HG03159 (cell line): ENCODE data around the gene EIF3F.

Experiments
- ATAC-seq: cut with Tn5 transposase; IDR thresholded peaks from one replicate; pipeline ENCODE4 v1.9.1; 2021; ENCODE audit warnings: mild to moderate bottlenecking, moderate library complexity; ENCODE audit not compliant: unreplicated experiment

The EIF3F gene

GRCh38 chr11:7986768-7987559 is at the start of gene EIF3F:
Gene EIF3F (plus strand): TSS chr11:7987337. CDS start chr11:7987353, 16 bp downstream.
- peak; percentile 93 for ATAC-seq

DNA sequence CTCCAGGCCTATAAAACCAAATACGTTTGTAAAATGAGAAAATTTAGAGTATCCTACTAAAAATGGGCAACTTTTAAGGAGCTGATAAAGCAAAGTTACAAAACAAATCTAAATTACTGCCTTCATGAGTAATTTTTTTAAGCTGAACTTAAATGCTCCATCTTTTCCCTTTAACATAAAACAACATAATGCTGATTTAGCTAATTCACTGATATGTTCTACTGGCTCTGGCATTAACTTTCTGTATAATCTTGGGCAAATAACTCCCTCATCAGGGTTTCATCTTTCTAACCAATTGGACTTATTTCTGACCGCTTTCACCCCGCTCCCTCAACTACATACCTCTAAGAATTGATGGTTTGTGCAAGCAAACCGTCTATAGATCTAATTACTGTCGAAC is 46.0 kb upstream of the EIF3F start:
- no peak for ATAC-seq

DNA sequence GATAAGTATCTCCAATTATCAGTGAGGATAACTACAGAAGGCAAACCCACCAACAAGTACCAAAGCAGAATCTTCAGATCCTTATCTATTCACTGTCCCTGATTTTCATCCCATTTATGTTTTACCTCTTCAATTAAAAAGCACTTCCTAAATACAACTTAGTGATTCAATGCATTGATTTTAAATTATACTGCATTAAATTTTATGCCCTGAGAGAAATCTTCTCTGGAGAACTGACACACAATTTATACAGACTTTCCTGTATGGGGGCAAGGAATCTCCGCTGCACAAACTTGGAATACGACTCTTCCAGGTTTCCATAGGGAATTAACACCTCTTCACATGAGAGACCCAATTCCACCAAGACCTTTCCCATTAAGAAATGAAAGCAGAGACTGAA is 45.5 kb upstream of the EIF3F start, which contains the start of gene OR10A3:
Gene OR10A3 (minus strand): TSS at position 101 of the 400 bp plus-strand sequence. CDS start 2,188 bp downstream, outside the sequence.
- ATAC-seq, result no peak

GRCh38 chr11:7944123-7944522 is 43.0 kb upstream of the EIF3F start:
- ATAC-seq, result no peak

DNA sequence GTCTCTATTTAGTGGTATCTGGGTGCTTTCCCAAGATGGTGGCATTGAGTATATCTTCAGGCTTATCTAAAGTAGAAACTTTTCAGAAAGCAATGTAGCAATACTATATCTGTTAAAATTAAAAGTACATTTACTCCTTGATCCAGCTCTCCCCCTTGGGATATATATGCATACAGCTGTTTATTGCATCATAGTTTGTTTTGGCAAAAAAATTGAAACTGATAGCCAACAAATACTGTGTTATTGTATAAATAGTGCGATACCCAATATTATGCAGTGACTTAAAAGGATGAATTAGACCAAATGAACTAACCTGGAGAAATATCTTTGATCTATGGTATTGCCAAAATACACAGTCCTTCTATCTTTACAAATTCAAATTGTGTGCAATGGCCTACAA is 37.2 kb upstream of the EIF3F start:
- no peak for ATAC-seq

GRCh38 chr11:7955191-7955590 is 31.9 kb upstream of the EIF3F start:
- ATAC-seq, result no peak

- no peak for ATAC-seq
Observed at GRCh38 chr11:7964261-7964660, 22.9 kb upstream of the EIF3F start.

DNA sequence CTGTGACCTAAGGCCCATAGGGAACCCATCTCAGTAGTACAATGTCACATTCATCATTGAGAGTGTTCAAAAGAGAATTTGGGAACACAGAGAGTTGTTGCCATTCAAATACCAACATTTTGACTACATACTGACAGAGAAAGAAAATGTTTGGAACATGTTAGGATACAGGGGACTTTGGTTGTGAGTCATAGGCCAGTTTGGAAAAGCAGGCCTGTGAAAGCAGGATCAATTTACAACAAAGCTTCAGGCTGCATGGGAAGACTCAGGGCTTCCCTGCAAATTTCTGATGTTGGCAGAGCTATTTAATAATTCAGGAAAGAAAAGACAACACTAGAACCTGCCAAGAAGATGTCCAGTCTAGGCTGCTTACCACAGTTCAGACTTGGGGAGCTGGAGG is 22.3 kb upstream of the EIF3F start:
- ATAC-seq, result no peak

- ATAC-seq, result no peak
Observed at GRCh38 chr11:7965386-7965785, 21.8 kb upstream of the EIF3F start, which contains the start of gene NLRP10. Gene NLRP10 (minus strand): TSS chr11:7965447. CDS start chr11:7963495, 1,952 bp downstream.

DNA sequence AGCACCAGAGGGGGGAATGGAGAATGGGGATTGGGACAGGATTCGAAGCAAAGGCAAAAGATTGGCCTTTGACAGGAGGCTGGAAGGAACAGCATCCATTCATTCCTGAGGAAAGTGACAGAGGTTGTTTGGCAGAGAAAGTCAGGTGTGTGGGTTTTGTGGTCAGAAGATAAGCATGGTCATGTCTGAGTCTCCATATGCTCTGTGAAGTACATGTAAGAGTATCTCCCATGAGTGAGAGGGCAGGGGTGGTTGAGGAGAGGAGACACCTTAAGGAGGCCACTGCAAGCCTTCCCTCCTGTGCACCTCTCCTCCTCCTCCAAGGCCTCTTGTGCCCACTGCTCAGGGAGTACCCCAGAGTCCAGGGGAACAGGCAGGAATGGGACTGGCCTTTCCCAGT is 20.0 kb upstream of the EIF3F start:
- no peak for ATAC-seq

- ATAC-seq, result no peak
Observed at GRCh38 chr11:7967826-7968225, 19.3 kb upstream of the EIF3F start.

GRCh38 chr11:7968686-7969085 is 18.5 kb upstream of the EIF3F start:
- ATAC-seq, result no peak

GRCh38 chr11:7969756-7970646 is 17.1 kb upstream of the EIF3F start:
- ATAC-seq, result no peak

DNA sequence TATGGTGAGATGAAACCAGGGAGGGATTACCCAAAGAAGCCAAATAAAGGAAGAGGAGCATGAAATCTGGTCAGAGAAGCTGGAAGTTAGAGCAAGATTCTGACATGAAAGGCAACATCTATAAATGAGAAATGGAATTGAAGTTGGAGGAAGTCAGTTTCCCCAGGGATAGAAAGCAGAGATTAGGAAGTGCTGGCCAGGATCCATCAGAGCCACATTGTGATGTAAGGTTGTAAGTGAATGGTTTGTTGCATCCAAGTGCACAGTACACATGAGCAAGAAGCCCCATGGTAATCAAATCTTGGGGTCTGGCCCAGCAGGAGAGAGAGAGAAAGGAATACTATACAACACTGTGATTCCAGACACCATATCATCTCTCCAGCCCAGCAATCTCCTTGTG is 15.3 kb upstream of the EIF3F start:
- no peak for ATAC-seq

DNA sequence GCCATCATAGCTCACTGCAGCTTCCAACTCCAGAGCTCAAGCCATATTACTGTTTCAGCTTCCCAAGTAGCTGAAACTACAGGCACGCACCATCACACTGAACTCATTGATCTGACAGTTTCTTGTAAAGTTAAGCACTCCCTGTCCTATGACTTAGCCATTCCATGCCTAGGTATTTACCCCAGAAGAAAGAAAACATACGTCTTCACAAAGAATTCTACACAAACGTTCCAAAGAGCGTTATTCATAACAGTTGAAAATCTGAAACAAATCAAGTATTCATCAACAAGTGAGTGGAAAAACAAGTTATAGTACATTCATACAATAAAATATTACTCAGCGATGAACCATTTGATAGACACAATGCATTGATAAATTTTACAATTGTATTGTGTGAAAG is 14.1 kb upstream of the EIF3F start:
- no peak for ATAC-seq

- ATAC-seq, result no peak
Observed at GRCh38 chr11:7974668-7975067, 12.5 kb upstream of the EIF3F start.

DNA sequence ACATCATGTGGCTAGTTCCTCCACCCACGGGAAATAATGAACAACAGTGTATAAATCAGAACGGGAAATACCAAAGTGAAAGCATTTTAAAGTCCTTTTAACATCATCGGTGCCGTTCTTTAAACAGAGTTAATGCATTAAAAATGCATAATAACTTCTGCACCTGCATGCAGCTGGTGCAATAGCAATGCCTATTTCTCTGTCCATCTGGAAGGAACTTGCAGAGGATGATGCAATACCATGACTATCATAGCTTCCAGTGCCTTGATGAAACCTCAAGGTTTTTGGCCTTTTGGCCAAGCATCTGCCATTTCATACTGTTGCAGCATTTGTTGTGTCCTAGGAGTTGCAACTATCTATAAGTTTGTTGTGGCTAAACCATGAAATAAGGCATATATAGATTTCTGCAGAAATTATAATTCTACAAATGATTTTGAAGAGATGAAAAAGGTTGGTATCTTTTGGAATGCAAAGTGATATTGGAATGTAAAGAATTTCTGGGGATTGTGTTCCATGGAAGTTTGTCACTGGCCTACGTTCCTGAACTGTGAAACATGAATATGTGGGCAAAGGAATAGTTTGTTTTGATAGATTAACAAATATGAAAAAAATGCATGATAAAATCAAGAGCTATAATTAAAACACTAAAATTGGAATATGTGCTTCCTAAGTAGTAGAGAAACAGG is 9.8 kb upstream of the EIF3F start:
- no peak for ATAC-seq

DNA sequence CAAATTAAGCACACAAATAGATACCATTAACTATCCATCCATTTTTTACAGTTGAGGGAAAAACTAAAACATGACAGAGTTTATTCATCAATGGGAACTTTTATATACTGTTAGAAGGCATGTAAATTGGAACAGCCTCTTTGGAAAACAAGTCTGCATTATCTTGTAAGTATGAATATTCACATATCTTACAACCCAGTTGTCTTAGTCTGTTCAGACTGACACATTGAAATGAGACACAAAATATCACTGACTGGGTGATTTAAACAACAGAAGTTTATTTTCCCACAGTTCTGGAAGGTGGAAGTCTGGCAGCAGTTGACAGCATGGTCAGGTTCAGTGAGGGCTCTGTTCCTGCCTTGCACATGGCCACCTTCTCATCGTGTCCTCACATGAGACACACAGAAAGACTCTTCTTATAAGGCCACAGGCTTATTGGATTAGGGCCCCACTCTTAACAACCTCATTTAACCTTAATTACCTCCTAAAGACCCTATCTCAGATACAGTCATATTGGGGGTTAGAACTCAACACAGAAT is 5.4 kb upstream of the EIF3F start:
- no peak for ATAC-seq

GRCh38 chr11:7982582-7983119 is 4.5 kb upstream of the EIF3F start:
- ATAC-seq, result peak; percentile 45

- no peak for ATAC-seq
Observed at GRCh38 chr11:7983832-7984590, 3.1 kb upstream of the EIF3F start.
